OCI-LY1 (cell line): ENCODE data around the gene RHBDD3.

Experiments used
- H2AFZ ChIP-seq: fragments of 200-600 bp; sonication (generic), shearing (Covaris generic); 2 replicates; pipeline ENCODE4 v1.6.0; 2014; ENCODE audit warnings: antibody characterized with exemption, mild to moderate bottlenecking, low read length
- H3F3A ChIP-seq: fragments of 200-600 bp; sonication (generic), shearing (Covaris generic); 2 replicates; pipeline ENCODE4 v1.6.0; 2014; ENCODE audit warnings: mild to moderate bottlenecking, antibody characterized with exemption, low read length, moderate library complexity; ENCODE audit not compliant: insufficient read depth
- H3K27ac ChIP-seq: fragments of 200-600 bp; sonication (generic); 2 replicates; pipeline ENCODE4 v1.5.1; 2014; ENCODE audit warnings: low read length, mixed run types, mild to moderate bottlenecking, low read depth; ENCODE audit not compliant: poor library complexity, severe bottlenecking
- H3K27me3 ChIP-seq: fragments of 200-600 bp; sonication (generic); 2 replicates; pipeline ENCODE4 v1.6.0; 2014; ENCODE audit warnings: antibody characterized with exemption, mild to moderate bottlenecking, low read length, moderate library complexity; ENCODE audit not compliant: insufficient read depth
- H3K36me3 ChIP-seq: fragments of 200-600 bp; sonication (generic); 2 replicates; pipeline ENCODE4 v1.6.1; 2014; ENCODE audit warnings: mild to moderate bottlenecking, antibody characterized with exemption, low read length, moderate library complexity, mixed read lengths; ENCODE audit not compliant: insufficient read depth
- H3K4me1 ChIP-seq: fragments of 200-600 bp; sonication (generic); 2 replicates; pipeline ENCODE4 v1.5.1; 2014; ENCODE audit warnings: mild to moderate bottlenecking, low read length, moderate library complexity; ENCODE audit not compliant: insufficient read depth, severe bottlenecking
- H3K4me2 ChIP-seq: fragments of 200-600 bp; sonication (generic), shearing (Covaris generic); 2 replicates; pipeline ENCODE4 v1.6.1; 2014; ENCODE audit warnings: low read length
- H3K4me3 ChIP-seq: fragments of 200-600 bp; sonication (generic); 2 replicates; pipeline ENCODE4 v1.5.1; 2014; ENCODE audit warnings: low read length, low read depth, mild to moderate bottlenecking, mixed read lengths; ENCODE audit not compliant: poor library complexity, severe bottlenecking
- H3K79me2 ChIP-seq: fragments of 200-600 bp; shearing (Covaris generic); 2 replicates; pipeline ENCODE4 v1.6.1; 2016; ENCODE audit warnings: mixed run types, low read length, mixed read lengths; ENCODE audit not compliant: insufficient read depth
- H3K9ac ChIP-seq: fragments of 200-600 bp; sonication (generic), shearing (Covaris generic); 2 replicates; pipeline ENCODE4 v1.6.1; 2014; ENCODE audit warnings: mild to moderate bottlenecking, low read length, mixed read lengths
- H3K9me2 ChIP-seq: fragments of 200-600 bp; sonication (generic), shearing (Covaris generic); 2 replicates; pipeline ENCODE4 v1.6.1; 2014; ENCODE audit warnings: low read depth, mild to moderate bottlenecking, low read length, mixed read lengths
- H3K9me3 ChIP-seq: fragments of 200-600 bp; shearing (Covaris generic); 2 replicates; pipeline ENCODE4 v1.6.1; 2014; ENCODE audit warnings: low read length, mixed read lengths
- H4K20me1 ChIP-seq: fragments of 200-600 bp; sonication (generic), shearing (Covaris generic); 2 replicates; pipeline ENCODE4 v1.6.0; 2016; ENCODE audit warnings: mild to moderate bottlenecking, low read length; ENCODE audit not compliant: insufficient read depth
- EZH2 ChIP-seq: fragments of 200-600 bp; sonication (generic), shearing (Covaris generic); IDR thresholded peaks from 2 replicates; pipeline ENCODE4 v1.8.0; 2017; ENCODE audit warnings: borderline replicate concordance, mixed run types, mild to moderate bottlenecking, antibody characterized with exemption, low read length, moderate library complexity, mixed read lengths
- TF ChIP-seq, protein P1 (sequence below): fragments of 200-600 bp; sonication (generic), shearing (Covaris generic); IDR thresholded peaks from 2 replicates; pipeline ENCODE4 v1.5.1; 2017; ENCODE audit warnings: mild to moderate bottlenecking, antibody characterized with exemption, low read length, moderate library complexity, mixed read lengths

RHBDD3 gene

DNA sequence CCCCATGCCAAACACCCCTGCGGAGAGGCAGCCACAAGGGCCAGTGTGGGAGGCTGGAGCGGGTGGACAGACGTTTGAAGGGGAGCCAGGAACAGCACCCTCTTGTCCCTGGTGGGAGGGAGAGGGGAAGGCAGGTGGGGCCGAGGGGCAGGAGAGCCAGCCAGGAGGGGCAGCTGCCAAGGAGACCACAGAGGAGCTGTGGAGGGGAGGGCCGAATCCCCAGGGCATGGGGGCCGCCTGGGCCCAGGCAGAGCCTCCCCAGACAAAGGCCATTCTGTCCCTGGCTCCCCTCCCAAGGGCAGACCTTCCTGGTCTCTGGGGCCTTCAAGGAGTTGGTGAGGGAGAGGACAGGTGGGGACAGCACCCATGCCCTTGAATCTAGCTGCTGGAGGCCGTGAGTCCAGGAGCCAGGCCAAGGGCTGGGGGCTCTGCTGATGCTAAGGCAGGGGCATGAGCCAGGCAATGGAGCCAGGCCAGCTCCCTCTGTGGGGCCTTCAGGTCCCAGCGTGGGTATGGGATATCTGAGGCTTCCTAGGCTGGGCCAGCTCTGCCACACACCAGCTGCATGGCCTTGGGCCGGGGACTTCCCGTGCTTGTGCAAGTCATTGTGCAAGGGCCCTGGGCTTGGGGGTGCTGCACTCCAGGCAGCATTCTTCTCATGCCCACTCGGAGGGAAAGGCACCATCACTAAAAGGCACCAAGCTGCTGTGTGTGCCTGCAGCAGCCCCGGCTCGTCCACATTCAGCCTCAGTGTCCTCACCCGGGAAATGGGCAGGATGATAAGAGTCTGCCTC, 50.7 kb downstream of the RHBDD3 start:
- H3K4me2 ChIP-seq, result no peak overlapping the region
- H3K27me3 ChIP-seq, result peaks cover 16% of the 10 kb centered on the region
- H3K4me3 ChIP-seq, result no peak overlapping the region
- no peak overlapping the region for H2AFZ ChIP-seq
- H3K36me3 ChIP-seq, result no peaks in the 10 kb centered on the region
- no peak overlapping the region for H3K9ac ChIP-seq
- H3K79me2 ChIP-seq, result no peaks in the 10 kb centered on the region
- no peaks in the 10 kb centered on the region for H3K9me3 ChIP-seq
- no peaks in the 10 kb centered on the region for H4K20me1 ChIP-seq
- no peak overlapping the region for H3K27ac ChIP-seq
- no peaks in the 10 kb centered on the region for H3F3A ChIP-seq
- no peaks in the 10 kb centered on the region for H3K4me1 ChIP-seq
- TF ChIP-seq, protein P1, sequence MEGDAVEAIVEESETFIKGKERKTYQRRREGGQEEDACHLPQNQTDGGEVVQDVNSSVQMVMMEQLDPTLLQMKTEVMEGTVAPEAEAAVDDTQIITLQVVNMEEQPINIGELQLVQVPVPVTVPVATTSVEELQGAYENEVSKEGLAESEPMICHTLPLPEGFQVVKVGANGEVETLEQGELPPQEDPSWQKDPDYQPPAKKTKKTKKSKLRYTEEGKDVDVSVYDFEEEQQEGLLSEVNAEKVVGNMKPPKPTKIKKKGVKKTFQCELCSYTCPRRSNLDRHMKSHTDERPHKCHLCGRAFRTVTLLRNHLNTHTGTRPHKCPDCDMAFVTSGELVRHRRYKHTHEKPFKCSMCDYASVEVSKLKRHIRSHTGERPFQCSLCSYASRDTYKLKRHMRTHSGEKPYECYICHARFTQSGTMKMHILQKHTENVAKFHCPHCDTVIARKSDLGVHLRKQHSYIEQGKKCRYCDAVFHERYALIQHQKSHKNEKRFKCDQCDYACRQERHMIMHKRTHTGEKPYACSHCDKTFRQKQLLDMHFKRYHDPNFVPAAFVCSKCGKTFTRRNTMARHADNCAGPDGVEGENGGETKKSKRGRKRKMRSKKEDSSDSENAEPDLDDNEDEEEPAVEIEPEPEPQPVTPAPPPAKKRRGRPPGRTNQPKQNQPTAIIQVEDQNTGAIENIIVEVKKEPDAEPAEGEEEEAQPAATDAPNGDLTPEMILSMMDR, result no peak
- no peak for TF ChIP-seq EZH2
- no peaks in the 10 kb centered on the region for H3K9me2 ChIP-seq

DNA sequence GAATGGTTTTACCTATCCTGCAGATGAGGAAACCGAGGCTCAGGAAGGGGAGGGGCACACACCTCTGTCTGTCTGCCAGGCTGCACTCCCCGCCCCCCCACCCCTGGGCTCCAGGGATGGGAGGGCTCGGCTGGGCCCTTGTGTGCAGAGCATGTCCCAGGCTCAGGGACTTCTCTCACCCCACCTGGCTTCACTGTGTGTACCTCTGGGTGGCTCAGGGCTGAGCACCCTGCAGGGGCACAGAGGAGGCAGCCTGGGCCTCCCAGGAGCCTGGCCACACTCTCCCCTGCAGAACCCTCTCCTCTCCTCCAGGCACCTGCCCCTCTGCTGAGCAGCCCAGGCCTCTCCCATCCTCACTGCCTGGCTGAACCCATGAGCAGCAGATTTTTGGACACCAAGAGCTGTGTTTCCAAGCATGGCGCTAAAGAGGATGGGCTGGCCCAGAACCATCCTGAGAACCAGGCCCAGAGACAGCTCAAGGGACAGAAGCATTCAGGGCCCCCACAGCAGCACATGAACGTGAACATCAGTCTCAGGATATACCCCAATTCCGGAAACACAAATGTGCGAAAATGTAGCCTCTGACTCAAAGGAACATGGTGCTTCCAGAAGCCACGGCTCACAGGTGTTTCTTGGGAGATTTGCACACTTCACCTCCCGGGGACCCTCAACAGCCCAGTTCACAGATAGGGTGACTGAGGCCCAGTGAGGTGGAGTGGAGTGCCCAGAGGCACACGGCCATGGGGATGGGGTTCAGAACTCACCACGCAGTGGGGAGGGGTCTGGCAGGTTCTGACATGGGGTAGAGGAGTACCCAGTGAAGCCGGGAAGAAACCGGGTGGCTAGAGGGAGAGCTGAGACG, 51.5 kb downstream of the RHBDD3 start:
- no peaks in the 10 kb centered on the region for H3K4me1 ChIP-seq
- no peak overlapping the region for H3K4me2 ChIP-seq
- H3K9me3 ChIP-seq, result no peaks in the 10 kb centered on the region
- H3K36me3 ChIP-seq, result no peaks in the 10 kb centered on the region
- H3K9me2 ChIP-seq, result no peaks in the 10 kb centered on the region
- TF ChIP-seq EZH2, result no peak
- TF ChIP-seq, protein P1, result no peak
- H3K27me3 ChIP-seq, result peaks cover 19% of the 10 kb centered on the region
- H3K4me3 ChIP-seq, result no peak overlapping the region
- H4K20me1 ChIP-seq, result no peaks in the 10 kb centered on the region
- H3K9ac ChIP-seq, result no peak overlapping the region
- H2AFZ ChIP-seq, result no peak overlapping the region
- no peaks in the 10 kb centered on the region for H3K79me2 ChIP-seq
- no peak overlapping the region for H3K27ac ChIP-seq
- no peaks in the 10 kb centered on the region for H3F3A ChIP-seq

DNA sequence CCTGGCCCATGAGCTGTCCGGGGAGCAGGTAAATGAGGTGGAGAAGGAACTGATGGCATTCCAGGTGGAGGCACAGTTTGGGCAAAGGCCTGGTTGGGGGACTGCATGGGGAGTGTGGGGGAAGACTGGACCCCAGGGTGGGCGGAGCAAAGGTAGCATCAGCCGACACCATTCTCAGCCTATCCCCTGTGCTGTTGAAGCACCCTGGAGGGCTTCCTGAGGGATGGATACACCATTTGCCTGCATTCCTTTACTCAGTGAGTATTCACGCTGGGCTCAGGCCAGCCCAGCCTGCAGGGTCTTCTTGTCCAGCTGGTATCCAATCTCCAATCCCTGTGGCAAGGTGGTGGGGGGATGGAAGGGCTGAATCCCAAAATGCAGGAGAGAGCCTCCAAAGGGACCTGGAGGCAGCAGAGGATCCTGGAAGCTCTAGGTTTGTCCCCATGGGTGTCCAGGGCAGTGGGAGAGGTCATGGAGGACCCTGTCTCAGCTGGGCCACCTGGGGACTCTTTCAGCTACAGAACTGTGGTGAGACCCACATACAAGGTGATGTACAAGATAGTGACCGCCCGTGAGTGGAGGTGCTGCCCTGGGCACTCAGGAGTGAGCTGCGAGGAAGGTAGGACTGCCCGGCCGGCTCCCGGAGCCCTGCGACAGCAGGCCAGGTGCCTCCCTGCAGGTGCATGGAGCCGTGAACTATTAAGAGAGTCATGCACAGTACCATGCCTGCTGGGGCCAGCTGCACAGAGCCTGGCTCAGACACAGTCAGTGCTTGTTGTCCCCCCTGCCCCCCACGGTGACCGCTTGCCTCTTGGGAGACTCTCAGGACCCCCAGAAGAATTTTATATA, 52.5 kb downstream of the RHBDD3 start:
- H3K4me3 ChIP-seq, result no peak overlapping the region
- TF ChIP-seq, protein P1, result no peak
- no peak for TF ChIP-seq EZH2
- no peaks in the 10 kb centered on the region for H3K36me3 ChIP-seq
- H3K4me2 ChIP-seq, result no peak overlapping the region
- no peaks in the 10 kb centered on the region for H3K79me2 ChIP-seq
- H2AFZ ChIP-seq, result no peak overlapping the region
- no peaks in the 10 kb centered on the region for H4K20me1 ChIP-seq
- no peaks in the 10 kb centered on the region for H3K4me1 ChIP-seq
- no peaks in the 10 kb centered on the region for H3K9me3 ChIP-seq
- H3K9me2 ChIP-seq, result no peaks in the 10 kb centered on the region
- no peaks in the 10 kb centered on the region for H3F3A ChIP-seq
- H3K27ac ChIP-seq, result no peak overlapping the region
- peaks cover 19% of the 10 kb centered on the region for H3K27me3 ChIP-seq
- no peak overlapping the region for H3K9ac ChIP-seq
